CD4-positive, alpha-beta T cell treated with Interferon gamma for 1 hour (primary cell): ENCODE data around the gene CHMP1A.
"Not testable (repeated sequence)": the region's sequence is repeated elsewhere in the genome, so short reads cannot be mapped to it uniquely, and the experiment has no call there.

ENCODE experiments used
- DNase-seq: peaks from one replicate; pipeline ENCODE4 v3.0.0-alpha.2; 2020

CHMP1A gene

DNA sequence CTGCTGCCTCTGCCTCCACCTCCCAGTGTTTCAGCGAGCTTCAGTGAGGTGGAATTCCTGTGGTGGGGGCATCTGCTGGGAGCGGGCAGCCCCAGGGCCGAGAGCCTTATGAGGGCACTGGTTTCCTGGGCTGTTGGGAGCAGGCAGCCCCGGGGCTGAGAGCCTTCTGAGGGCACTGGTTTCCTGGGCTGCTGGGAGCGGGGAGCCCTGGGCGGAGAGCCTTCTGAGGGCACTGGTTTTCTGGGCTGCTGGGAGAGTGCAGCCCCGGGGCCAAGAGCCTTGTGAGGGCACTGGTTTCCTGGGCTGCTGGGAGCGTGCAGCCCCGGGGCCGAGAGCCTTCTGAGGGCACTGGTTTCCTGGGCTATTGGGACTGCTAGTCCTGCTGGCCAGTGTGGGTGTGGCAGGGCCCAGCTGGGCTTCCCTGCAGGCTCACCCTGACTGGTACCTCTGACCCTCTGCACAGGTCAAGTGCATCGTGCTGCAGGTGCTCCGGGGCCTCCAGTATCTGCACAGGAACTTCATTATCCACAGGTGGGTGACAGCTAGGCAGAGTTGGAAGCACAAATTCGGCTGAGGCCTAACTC, 34.6 kb upstream of the CHMP1A start:
- no peak for DNase-seq

GRCh38 chr16:89691231-89691985, 33.9 kb upstream of the CHMP1A start:
- no peak for DNase-seq

DNA sequence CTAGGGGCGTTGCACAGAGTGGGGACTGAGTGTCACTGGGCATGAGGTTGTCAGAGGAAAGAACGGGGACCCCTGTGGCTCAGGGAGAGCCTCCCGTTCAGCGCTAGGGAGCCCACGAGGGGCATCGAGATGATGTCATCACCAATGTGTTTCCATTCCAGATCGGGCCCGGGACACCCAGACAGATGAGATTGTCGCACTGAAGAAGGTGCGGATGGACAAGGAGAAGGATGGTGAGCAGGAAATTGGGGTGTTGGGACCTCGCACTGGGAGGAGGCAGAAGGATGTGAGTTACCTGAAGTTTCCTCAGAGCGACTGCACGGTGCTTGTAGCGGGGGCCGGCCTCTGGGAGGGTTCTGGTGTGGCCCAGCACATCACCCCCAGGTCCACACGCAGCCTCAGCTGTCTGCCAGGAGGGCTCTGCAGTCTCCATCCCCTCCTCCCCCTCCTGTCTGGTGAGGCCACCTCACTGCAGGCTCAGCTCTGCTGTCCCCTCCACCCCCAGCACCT, 32.9 kb upstream of the CHMP1A start:
- no peak for DNase-seq

DNA sequence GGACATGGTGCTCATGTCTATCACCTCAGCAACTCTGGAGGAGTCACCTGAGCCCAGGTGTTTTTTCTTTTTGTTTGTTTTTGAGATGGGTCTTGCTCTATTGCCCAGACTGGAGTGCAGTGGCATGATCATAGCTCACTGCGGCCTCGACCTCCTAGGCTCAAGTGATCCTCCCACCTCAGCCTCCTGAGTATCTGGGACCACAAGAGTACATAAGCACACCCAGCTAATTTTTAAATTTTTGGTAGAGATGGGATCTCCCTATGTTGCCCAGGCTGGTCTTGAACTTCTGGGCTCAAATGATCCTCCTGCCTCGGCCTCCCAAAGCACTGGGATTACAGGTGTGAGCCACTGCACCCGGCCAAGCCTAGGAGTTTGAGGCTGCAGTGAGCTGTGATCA, 32.1 kb upstream of the CHMP1A start:
- not testable (repeated sequence) for DNase-seq

DNA sequence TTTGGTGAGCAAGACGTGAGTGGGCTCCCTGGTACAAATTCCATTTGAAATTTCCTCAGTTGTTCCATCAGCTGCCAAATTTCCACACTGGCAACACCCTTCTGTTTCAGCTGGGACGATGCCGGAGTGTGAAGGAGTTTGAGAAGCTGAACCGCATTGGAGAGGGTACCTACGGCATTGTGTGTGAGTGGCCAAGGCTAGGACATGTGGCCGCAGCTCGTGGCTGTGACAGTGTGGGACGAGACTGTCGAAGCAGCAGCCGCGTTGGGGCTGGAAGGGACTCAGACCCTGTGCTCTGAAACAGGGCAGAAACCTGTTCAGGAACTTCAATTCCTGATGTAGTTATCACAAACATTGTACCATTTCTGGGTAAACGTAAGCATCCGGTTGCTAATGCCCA, 31.6 kb upstream of the CHMP1A start:
- no peak for DNase-seq

- no peak for DNase-seq
These were observed 30.9 kb upstream of the CHMP1A start for GRCh38 chr16:89688395-89688794.

- no peak for DNase-seq
These were observed 29.8 kb upstream of the CHMP1A start for GRCh38 chr16:89687092-89687940.

DNA sequence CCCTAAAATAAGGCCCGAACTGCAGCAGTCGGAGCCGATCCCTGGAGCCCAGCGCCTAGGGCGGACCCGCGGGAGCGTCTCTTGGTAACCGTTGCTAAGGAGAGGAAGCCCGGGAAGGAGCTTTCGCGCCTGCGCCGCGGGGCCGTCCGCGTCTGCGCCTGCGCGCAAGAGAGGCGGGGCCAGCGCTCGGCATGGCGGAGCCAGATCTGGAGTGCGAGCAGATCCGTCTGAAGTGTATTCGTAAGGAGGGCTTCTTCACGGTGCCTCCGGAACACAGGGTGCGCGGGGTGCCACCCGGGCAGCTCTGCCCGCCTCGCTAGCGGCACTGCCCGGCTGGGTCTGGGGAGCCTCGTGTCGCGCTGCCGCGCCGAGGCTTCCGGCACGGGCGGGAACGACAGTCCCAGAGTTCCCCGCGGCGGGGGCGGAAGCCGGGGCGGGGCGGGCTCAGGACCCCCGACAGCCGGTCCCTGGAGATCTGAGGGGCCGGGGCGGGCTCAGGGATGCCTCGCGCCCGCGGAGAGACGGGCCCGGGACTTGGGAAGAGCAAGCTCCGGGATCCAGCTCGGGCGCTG, 29.1 kb upstream of the CHMP1A start, which contains the start of gene CDK10:
TSS of gene CDK10 (plus strand) at position 170 of the 572 bp plus-strand sequence. CDS start at position 192, 22 bp downstream.
- peak; percentile 86 for DNase-seq

DNA sequence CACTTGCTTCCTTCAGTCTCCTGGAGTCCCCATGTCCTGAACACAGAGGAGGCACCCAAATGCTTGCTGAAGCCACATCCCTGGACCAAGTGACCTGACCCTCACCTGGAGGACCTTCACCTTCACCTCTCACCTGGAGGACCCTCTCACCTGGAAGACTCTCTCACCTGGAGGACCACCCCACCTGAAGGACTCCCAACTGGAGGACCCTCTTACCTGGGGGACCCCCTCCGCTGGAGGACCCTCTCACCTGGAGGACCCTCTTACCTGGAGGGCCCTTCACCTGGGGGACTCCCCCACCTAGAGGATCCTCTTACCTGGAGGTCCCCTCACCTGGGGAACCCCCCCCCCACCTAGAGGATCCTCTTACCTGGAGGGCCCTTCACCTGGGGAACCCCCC, 28.4 kb upstream of the CHMP1A start:
- DNase-seq: no peak

DNA sequence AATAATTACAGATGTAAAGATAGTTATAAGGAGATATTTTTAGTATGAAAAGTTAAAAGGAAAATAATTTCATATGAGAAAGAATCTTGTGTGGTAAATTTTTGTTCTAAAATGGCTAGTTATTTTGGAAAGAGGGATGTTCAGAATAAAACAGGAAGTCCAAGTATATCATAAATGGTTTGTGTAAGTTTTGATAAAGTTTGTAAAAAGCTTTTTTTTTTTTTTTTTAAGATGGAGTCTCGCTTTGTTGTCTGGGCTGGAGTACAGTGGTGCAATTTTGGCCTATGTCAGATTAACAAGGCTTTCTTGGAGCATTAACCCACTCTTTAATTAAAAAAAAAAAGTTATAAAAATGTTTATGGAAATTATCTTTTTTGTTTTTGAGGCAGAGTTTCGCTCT, 20.8 kb upstream of the CHMP1A start:
- DNase-seq: no peak

DNA sequence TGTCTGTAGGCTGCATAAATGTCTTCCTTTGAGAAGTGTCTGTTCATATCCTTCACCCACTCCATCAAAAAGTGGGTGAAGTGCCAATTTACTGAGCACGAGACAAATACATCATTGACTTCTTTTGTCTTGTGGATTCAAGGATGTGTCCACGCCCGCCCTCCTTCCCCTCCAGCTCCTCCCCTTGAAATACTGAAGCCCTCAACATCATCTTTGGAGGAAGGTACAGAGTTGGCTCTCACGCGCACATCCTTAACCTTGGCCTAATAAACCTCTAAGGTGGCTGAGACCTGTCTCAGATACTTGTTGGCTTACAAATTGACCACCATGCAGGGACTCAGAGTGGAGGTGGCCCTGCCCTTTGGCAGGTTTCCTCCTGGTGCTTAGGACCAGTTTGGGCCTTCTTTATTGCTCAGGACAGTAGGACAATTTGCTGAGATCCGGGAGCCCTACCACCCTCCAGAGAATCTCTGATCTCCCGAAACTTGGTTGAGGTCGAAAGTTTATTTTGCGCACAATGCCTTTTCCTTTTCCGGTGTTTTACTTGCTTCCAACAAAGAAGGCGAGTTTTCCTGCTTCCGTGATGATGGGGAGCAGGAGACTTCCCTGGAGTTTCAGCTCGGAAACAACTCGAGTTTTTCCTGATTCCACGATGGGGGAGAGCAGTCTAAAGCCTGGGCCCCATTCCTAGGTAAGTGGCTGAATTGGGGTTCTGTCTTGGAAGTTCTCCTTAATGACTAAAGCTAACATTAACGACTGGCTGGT, 14.9 kb upstream of the CHMP1A start:
- no peak for DNase-seq

GRCh38 chr16:89671565-89671964, 14.1 kb upstream of the CHMP1A start:
- not testable (repeated sequence) for DNase-seq

DNA sequence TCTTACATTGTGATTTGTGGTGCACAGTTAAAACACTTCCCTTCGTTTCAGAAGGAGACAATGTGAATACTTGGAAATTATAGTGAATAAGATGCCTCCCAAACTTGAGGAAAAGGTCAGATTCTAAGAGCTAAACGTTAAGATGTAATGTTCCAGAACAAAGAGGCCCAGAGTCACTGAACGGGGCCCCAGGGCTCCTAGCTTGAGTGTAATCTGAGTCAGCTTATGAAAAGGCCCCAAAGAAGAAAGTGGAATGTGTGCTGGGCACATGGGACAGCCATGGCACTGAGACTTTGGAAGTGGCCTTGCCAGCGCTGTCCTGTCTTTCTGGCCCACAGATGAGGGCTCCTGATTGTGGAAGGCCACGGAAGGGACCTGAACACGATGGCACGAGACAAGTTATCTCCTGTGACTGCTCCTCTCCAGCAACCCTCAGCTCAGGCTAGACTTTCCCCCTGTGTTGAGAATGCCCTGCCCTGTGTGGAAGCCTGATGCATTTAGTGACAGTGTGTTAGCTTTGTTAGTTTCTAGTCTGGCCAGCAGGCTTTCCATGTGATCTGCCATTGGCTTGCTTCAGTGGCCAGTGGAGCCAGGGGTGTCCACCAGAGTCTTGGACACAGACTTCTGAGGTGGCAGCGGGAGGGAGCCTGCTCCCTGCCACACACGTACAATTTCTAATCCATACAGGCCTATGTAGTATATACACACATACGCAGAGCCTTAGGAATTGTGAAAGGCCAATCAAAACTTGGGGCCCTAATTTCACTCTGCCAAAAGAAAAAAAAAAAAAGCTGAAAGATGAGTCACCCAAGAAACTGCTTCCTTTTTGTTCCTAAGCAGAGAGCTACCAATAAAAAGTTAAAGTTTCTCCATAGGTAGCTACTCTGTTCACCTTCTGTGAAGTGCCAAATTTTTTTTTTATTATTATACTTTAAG, 13.3 kb upstream of the CHMP1A start:
- no peak for DNase-seq

DNA sequence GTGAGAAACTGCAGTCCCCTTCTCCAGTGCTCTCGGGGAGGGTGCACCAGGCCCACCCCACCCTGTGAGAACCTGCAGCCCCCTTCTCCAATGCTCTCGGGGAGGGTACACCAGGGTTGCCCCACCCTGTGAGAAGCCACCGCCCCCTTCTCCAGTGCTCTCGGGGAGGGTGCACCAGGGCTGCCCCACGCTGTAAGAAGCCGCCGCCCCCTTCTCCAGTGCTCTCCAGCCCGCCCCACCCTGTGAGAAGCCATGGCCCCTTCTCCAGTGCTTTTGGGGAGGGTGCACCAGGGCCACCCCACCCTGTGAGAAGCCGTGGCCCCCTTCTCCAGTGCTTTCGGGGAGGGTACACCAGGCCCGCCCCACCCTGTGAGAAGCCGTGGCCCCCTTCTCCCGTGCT, 12.2 kb upstream of the CHMP1A start:
- DNase-seq: no peak

DNA sequence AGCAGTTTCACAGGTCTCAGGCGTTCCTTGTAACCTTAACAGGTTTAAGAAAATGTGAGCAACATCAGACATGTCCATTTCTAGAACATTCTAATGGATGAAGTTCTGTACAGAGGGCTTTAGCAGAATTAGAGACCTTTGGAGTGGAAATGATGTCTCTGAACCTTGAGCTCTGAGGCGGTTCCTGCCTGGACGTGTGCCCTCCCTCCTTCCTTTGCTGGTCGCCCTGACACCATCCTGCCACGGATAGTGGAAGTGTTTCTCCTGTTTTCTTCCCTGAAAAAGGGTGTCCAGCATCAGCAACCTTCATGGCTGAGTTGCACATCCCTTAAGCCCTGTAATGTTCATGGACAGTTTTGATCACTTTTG, 11.3 kb upstream of the CHMP1A start:
- no peak for DNase-seq

DNA sequence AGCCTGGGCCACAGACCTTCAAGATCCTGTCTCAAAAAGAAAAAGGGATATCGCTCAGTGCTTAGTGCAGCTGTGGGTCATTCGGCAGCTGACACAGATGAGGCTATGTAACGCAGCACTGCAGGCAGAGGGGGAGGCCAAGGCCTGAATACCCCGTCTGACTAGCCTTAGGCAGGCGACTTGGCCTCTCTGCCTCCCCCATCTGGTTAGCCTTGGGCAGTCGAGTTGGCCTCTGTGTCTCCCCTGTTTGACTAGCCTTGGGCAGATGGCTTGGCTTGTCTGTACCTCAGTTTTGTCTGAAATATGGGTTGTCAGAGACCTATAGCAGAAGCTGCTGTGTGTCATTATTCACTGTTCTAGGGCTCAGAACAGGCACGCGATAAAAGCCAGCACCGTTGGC, 10.1 kb upstream of the CHMP1A start:
- no peak for DNase-seq

GRCh38 chr16:89667000-89667399, 9.5 kb upstream of the CHMP1A start:
- not testable (repeated sequence) for DNase-seq

GRCh38 chr16:89664238-89664637, 6.7 kb upstream of the CHMP1A start:
- not testable (repeated sequence) for DNase-seq

- DNase-seq: no peak
These were observed 3.7 kb upstream of the CHMP1A start for GRCh38 chr16:89661215-89661614.

DNA sequence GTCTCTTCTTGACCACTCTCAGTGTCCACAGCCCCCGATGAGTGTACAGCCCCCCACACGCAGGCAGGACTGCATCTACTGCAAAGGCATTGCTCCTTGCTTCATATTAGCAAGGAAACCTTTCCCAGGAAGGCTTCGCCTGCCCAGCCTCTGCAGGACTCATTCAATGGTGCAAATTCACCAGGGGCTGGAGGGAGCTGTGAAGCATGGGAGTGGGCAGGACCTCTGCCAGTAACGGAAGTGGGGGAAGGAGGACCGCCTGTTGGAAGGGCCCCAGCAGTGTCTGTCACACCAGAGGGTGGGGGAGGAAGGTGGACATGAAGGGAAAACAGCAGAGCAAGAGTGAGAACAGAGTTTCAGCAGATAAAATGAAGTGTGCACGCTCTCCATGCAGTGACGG, 2.6 kb upstream of the CHMP1A start:
- no peak for DNase-seq

- DNase-seq: no peak
These were observed 842 bp upstream of the CHMP1A start for GRCh38 chr16:89658221-89658879.
